VCaP (cell line): ENCODE data around the gene SEC14L1.

ENCODE experiments used
- H3K27ac ChIP-seq: fragments of 450-650 bp; 2 replicates; pipeline ENCODE4 v1.5.1; 2017
- CTCF ChIP-seq: fragments of 450-650 bp; conservative IDR thresholded peaks from 2 replicates; pipeline ENCODE4 v1.5.1; 2017; ENCODE audit warnings: mild to moderate bottlenecking, moderate library complexity

Gene SEC14L1

DNA sequence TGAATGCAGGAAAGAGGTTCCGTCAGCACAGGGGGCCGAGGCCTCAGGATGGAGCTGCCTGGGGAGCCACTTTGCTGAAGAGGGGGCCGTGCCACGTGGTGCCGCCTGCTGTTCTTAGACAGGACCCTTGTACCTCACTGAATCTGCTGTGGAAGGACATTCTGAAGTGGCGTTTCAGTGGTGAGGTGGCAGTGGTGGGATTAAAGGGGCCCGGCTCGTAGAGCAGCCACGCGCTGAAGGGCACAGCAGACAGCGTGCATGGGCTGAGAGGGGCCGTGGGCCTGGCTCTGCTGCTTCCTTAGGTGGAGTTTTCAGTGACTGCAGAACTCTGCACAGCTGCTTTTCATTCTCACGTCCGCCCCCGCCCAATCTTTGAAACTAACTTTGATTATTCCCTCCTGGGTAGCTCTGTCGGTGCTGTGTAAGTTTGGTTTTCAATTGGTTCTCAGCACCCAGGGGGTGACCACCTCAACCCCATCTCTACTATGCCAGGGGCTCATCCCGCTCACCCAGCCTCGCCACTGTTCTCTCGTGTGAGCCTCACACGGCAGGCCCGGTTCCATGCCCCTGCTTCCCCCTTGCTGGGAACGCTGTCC, 70.3 kb downstream of the SEC14L1 start:
- no peak overlapping the region for H3K27ac ChIP-seq
- no peak for TF ChIP-seq CTCF

DNA sequence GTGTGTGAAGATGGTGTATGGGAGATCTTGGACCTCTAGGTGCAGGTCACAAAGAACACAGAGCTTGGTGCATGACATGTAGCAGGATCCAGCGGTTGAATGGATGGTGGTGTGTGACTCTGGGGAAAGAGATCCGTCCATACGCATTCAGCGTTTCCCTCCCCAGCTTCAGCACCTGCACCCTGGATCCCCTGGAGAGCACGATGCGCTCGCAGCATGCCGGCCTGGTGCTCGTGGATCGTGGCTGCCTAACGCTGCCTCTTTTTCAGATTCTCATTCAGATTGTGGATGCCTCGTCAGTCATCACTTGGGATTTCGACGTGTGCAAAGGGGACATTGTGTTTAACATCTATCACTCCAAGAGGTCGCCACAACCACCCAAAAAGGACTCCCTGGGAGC, 70.9 kb downstream of the SEC14L1 start:
- H3K27ac ChIP-seq = no peak overlapping the region
- TF ChIP-seq CTCF = no peak

- H3K27ac ChIP-seq = no peak overlapping the region
- no peak for TF ChIP-seq CTCF
Measured at GRCh38 chr17:77212081-77212832, 71.5 kb downstream of the SEC14L1 start.

- no peak overlapping the region for H3K27ac ChIP-seq
- no peak for TF ChIP-seq CTCF
Measured at GRCh38 chr17:77212833-77213777, 72.3 kb downstream of the SEC14L1 start.

- no peak for TF ChIP-seq CTCF
- no peak overlapping the region for H3K27ac ChIP-seq
Measured at GRCh38 chr17:77213778-77214132, 73.0 kb downstream of the SEC14L1 start.

DNA sequence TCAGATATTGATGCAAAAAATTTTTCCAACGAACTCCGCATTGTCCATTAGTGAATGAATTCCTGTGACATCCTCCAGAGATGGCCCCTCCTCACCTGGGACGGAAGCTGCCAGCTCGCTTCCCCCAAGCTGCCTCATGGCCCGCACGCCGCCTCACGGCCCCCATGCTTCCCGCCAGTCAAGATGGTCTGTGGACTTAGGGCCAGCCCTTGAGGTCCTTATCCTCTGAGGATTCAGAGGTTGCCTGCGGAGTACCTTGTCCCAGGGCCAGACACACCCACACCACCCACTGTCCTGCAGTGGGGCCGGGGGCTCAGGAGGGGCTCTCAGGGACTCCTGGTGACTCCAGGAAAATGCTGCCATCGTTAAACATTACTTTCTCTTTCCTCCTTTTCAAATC, 73.6 kb downstream of the SEC14L1 start:
- no peak for TF ChIP-seq CTCF
- no peak overlapping the region for H3K27ac ChIP-seq

DNA sequence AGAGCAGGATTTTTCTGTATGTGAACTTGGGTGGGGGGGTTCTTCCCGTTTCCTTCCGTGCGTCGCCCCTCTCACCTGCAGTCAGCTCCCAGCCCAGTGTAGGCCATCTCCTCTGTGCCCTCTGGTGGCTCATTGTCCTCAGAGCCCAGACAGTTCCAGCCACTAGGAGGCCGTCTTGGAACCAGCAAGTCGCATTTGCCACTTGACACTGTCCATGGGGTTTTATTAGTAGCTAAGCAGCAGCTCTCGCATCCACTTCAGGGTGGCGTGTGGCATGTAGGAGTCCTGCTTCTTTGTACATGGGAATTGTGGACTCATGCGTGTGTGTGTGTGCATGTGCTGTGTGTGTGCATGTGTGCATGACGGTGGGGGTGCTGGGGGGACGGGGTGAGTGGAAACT, 74.0 kb downstream of the SEC14L1 start:
- peak; percentile 79 for TF ChIP-seq CTCF
- H3K27ac ChIP-seq = no peak overlapping the region
